H1 (cell line): ENCODE results near the gene HS1BP3. TPM values are rescaled to one million over a fixed set of nuclear protein-coding genes. Genes with fewer than 3 reads are reported as not detected.

Experiments
- CTCF ChIA-PET: fragments of 300-600 bp; sonication (Branson Sonifier 250); formaldehyde crosslinking; loops from one replicate; lab custom pipeline; 2021; ENCODE audit not compliant: partially characterized antibody; lab: Charles Lee
- POLR2A ChIA-PET: fragments of 300-600 bp; sonication (Branson Sonifier 250); formaldehyde crosslinking; loops from one replicate; lab custom pipeline; 2021; ENCODE audit warnings: inconsistent platforms; ENCODE audit not compliant: partially characterized antibody; lab: Charles Lee
- DNase-seq, 2 experiments: peaks; one replicate each; pipeline versions ENCODE4 v3.0.0 to v3.0.0-alpha.2; 2010 to 2022; ENCODE audit warnings: low spot score in 2 of 2, low read depth in 1 of 2, mixed read lengths in 1 of 2
- FAIRE-seq: peaks from 2 replicates; lab custom pipeline; 2011; peaks lifted over from hg19 to GRCh38; lab: Jason Lieb, UNC
- H2AFZ ChIP-seq: 2 replicates; pipeline ENCODE4 v1.8.1; 2012; ENCODE audit warnings: low read length, inconsistent platforms
- H2AK5ac ChIP-seq: 2 replicates; pipeline ENCODE4 v1.6.1; 2013; ENCODE audit warnings: low read depth, low read length
- H2BK120ac ChIP-seq: replicated peaks from 2 replicates; pipeline ENCODE3; 2013; ENCODE audit warnings: low read depth, low read length, inconsistent platforms
- H2BK12ac ChIP-seq: 2 replicates; pipeline ENCODE4 v1.6.1; 2013; ENCODE audit warnings: low read depth, low read length
- H2BK15ac ChIP-seq: 2 replicates; pipeline ENCODE4 v1.6.1; 2013; ENCODE audit warnings: low read length
- H2BK20ac ChIP-seq: 2 replicates; pipeline ENCODE4 v1.6.1; 2013; ENCODE audit warnings: low read length
- H2BK5ac ChIP-seq: 2 replicates; pipeline ENCODE4 v1.6.1; 2013; ENCODE audit warnings: low read depth, low read length
- H3K14ac ChIP-seq: 2 replicates; pipeline ENCODE4 v1.6.1; 2013; ENCODE audit warnings: inconsistent platforms; ENCODE audit not compliant: insufficient read length
- H3K18ac ChIP-seq: 2 replicates; pipeline ENCODE4 v1.6.1; 2013; ENCODE audit warnings: low read length; ENCODE audit errors: extremely low read depth
- H3K23ac ChIP-seq: 2 replicates; pipeline ENCODE4 v1.6.1; 2013; ENCODE audit warnings: inconsistent platforms; ENCODE audit not compliant: insufficient read length
- H3K23me2 ChIP-seq: 2 replicates; pipeline ENCODE4 v1.6.1; 2013; ENCODE audit warnings: low read depth, low read length
- H3K27ac ChIP-seq: 2 replicates; pipeline ENCODE4 v1.6.1; 2011; ENCODE audit warnings: low read depth, low read length, inconsistent platforms
- H3K27me3 ChIP-seq, 4 experiments: replicated peaks in 1 of 4; 1 replicate in 1 of 4; 2 replicates in 3 of 4; pipeline versions ENCODE4 v1.6.1 to v1.8.1; 2011 to 2013; ENCODE audit warnings: low read length in 3 of 4, mild to moderate bottlenecking in 3 of 4, inconsistent platforms in 2 of 4, mixed read lengths in 2 of 4, moderate library complexity in 1 of 4; ENCODE audit not compliant: control insufficient read depth in 3 of 4, insufficient read depth in 3 of 4; ENCODE audit errors: extremely low read depth in 1 of 4
- H3K36me3 ChIP-seq, 4 experiments: 2 replicates each; pipeline versions ENCODE4 v1.6.1 to v1.8.1; 2011 to 2013; ENCODE audit warnings: mild to moderate bottlenecking in 4 of 4, low read length in 3 of 4, moderate library complexity in 2 of 4, control low read depth in 1 of 4, inconsistent platforms in 1 of 4; ENCODE audit not compliant: insufficient read depth in 4 of 4, control insufficient read depth in 2 of 4
- H3K4ac ChIP-seq: replicated peaks from 2 replicates; pipeline ENCODE3; 2013; ENCODE audit warnings: low read length, low read depth, mixed read lengths, inconsistent platforms; ENCODE audit not compliant: insufficient read length
- H3K4me1 ChIP-seq, 4 experiments: replicated peaks in 1 of 4; 1 replicate in 1 of 4; 2 replicates in 3 of 4; pipeline versions ENCODE4 v1.6.1 to v1.8.1; 2011 to 2013; ENCODE audit warnings: low read length in 3 of 4, inconsistent platforms in 2 of 4, mixed read lengths in 1 of 4; ENCODE audit not compliant: insufficient read depth in 4 of 4, control insufficient read depth in 3 of 4
- H3K4me2 ChIP-seq, 2 experiments: 2 replicates each; pipeline versions ENCODE4 v1.6.1 to v1.8.1; 2011 to 2013; ENCODE audit warnings: low read depth in 2 of 2, low read length in 2 of 2, control low read depth in 1 of 2, inconsistent platforms in 1 of 2, mild to moderate bottlenecking in 1 of 2; ENCODE audit not compliant: insufficient read depth in 1 of 2
- H3K4me3 ChIP-seq, 4 experiments: fragments of 200-600, 300-600 bp in 1 of 4; sonication (generic), shearing (Covaris generic), sonication (Bioruptor Twin) in 1 of 4; 2 replicates each; pipeline versions ENCODE4 v1.5.1 to v1.8.1; 2011 to 2016; ENCODE audit warnings: low read length in 4 of 4, low read depth in 3 of 4, control low read depth in 2 of 4, inconsistent platforms in 2 of 4, mild to moderate bottlenecking in 2 of 4, mixed read lengths in 1 of 4, moderate library complexity in 1 of 4; ENCODE audit not compliant: insufficient read depth in 2 of 4; ENCODE audit errors: extremely low read depth in 1 of 4
- H3K56ac ChIP-seq: replicated peaks from 2 replicates; pipeline ENCODE3; 2013; ENCODE audit warnings: low read depth, mild to moderate bottlenecking, mixed read lengths, low read length, inconsistent platforms; ENCODE audit not compliant: insufficient read length
- H3K79me1 ChIP-seq: 2 replicates; pipeline ENCODE4 v1.6.1; 2013; ENCODE audit warnings: low read depth, low read length, control low read depth
- H3K79me2 ChIP-seq, 2 experiments: 2 replicates each; pipeline versions ENCODE4 v1.6.1 to v1.8.1; 2012 to 2013; ENCODE audit warnings: low read length in 2 of 2, mild to moderate bottlenecking in 2 of 2, inconsistent platforms in 1 of 2; ENCODE audit not compliant: insufficient read depth in 2 of 2, control insufficient read depth in 1 of 2
- H3K9ac ChIP-seq, 4 experiments: replicated peaks in 1 of 4; 1 replicate in 1 of 4; 2 replicates in 3 of 4; pipeline versions ENCODE4 v1.6.1 to v1.8.1; 2011 to 2013; ENCODE audit warnings: low read depth in 3 of 4, low read length in 3 of 4, control low read depth in 2 of 4, mild to moderate bottlenecking in 2 of 4, moderate library complexity in 2 of 4, inconsistent platforms in 1 of 4; ENCODE audit errors: extremely low read depth in 1 of 4
- H3K9me3 ChIP-seq, 2 experiments: 2 replicates each; pipeline versions ENCODE4 v1.6.1 to v1.8.1; 2012 to 2013; ENCODE audit warnings: mild to moderate bottlenecking in 2 of 2, moderate library complexity in 2 of 2, control low read depth in 1 of 2, inconsistent platforms in 1 of 2, low read depth in 1 of 2, low read length in 1 of 2, mixed read lengths in 1 of 2; ENCODE audit not compliant: insufficient read depth in 2 of 2
- H4K20me1 ChIP-seq, 2 experiments: replicated peaks in 1 of 2; 2 replicates each; pipeline versions ENCODE3 to v1.8.1; 2011 to 2013; ENCODE audit warnings: inconsistent platforms in 2 of 2, low read length in 2 of 2, mild to moderate bottlenecking in 1 of 2; ENCODE audit not compliant: insufficient read depth in 2 of 2, control insufficient read depth in 1 of 2
- H4K5ac ChIP-seq: 2 replicates; pipeline ENCODE4 v1.6.1; 2013; ENCODE audit warnings: low read length, low read depth, mixed read lengths, inconsistent platforms; ENCODE audit not compliant: insufficient read length
- H4K8ac ChIP-seq: 2 replicates; pipeline ENCODE4 v1.8.0; 2013; ENCODE audit warnings: mild to moderate bottlenecking, moderate library complexity, low read length, inconsistent platforms; ENCODE audit not compliant: insufficient read depth; ENCODE audit errors: extremely low read depth
- H4K91ac ChIP-seq: replicated peaks from 2 replicates; pipeline ENCODE3; 2013; ENCODE audit warnings: low read length, mixed read lengths, inconsistent platforms; ENCODE audit not compliant: insufficient read length
- KDM4A ChIP-seq: IDR thresholded peaks from one replicate; pipeline ENCODE4 v1.7.1; 2012; ENCODE audit warnings: low read depth, mild to moderate bottlenecking, moderate library complexity, low read length, inconsistent platforms; ENCODE audit not compliant: severe bottlenecking
- SIN3A ChIP-seq, 2 experiments: IDR thresholded peaks in 1 of 2; conservative IDR thresholded peaks in 1 of 2; 2 replicates each; pipeline ENCODE4 v1.6.1; 2011 to 2012; ENCODE audit warnings: low read length in 2 of 2, improper control_type of control experiment in 1 of 2, low read depth in 1 of 2, mild to moderate bottlenecking in 1 of 2
- TEAD4 ChIP-seq: IDR thresholded peaks from 2 replicates; pipeline ENCODE4 v1.6.1; 2012; ENCODE audit warnings: low read depth, low read length, inconsistent platforms, mixed read lengths
- WGBS, 2 experiments: shearing (Covaris generic) in 1 of 2; methylation state at CpG; one replicate each; pipeline versions ENCODE4 v1.1.6 to v1.1.7; 2013 to 2015; ENCODE audit warnings: low lambda C conversion rate in 2 of 2, mixed read lengths in 2 of 2, inconsistent platforms in 1 of 2, low coverage in 1 of 2, missing lambda C conversion rate in 1 of 2; ENCODE audit not compliant: insufficient replicate concordance in 2 of 2, insufficient coverage in 1 of 2, insufficient read length in 1 of 2; ENCODE audit errors: extremely low coverage in 1 of 2, missing lambda C conversion rate in 1 of 2; 5-methylcytosine and 5-hydroxymethylcytosine counted together
- polyA plus RNA-seq, 7 experiments: library from polyadenylated mRNA; depleted of rRNA in 3 of 7; stranded (reverse) in 5 of 7; unstranded in 2 of 7; fragments of >200 nt in 5 of 7; fragments of 200-250 nt in 2 of 7; gene quantifications; 1 replicate in 5 of 7; 2 replicates in 1 of 7; 4 replicates in 1 of 7; pipeline versions ENCODE4 v1.2.1 to v1.2.3, GENCODE V29; 2011 to 2013; ENCODE audit warnings: missing spikeins in 2 of 7, mixed read lengths in 2 of 7
- total RNA-seq: library from RNA; stranded (reverse); fragmentation: NEBNext Ultra II Directional; extraction: Animal tissue kit (Norgen Biotek cat#: 25700); gene quantifications from 2 replicates; pipeline ENCODE4 v1.2.1, GENCODE V29; 2021

The HS1BP3 gene
- total and polyA plus RNA-seq, 2 of the 8 experiments (the other 6 are each of a cell fraction or from before 2014, with no cell fraction given) = 11.1 to 11.3 TPM

- Histone ChIP-seq H3K4me1 (peaks cover 0 to 8% (median 5%) of the 10 kb centered on the region in 4 experiments; a peak in 5 of 7 replicates), H3K23ac (no peak overlapping the region), H3K9ac (no peak overlapping the region; a peak in 1 of 7 replicates), H3K36me3 (no peaks in the 10 kb centered on the region), H3K18ac (no peak overlapping the region), H3K4ac (no peak overlapping the region), H3K79me2 (no peaks in the 10 kb centered on the region), H3K56ac (no peak overlapping the region), H2BK20ac (no peak overlapping the region), H2AK5ac (no peak overlapping the region), H2BK15ac (no peak overlapping the region), H3K27me3 (peaks cover 0 to 4% (median 0%) of the 10 kb centered on the region in 4 experiments; a peak in 3 of 7 replicates), H2AFZ (no peak overlapping the region), H2BK12ac (no peak overlapping the region), H4K91ac (no peak overlapping the region), H3K14ac (no peak overlapping the region), H3K23me2 (peaks cover 7% of the 10 kb centered on the region; the same call in 1 of the 2 replicates), H4K20me1 (peaks cover 0 to 3% of the 10 kb centered on the region in 2 experiments), H3K4me3 (no peak overlapping the region), H3K27ac (no peak overlapping the region), H4K5ac (no peak overlapping the region), H3K4me2 (no peak overlapping the region), H3K9me3 (no peaks in the 10 kb centered on the region), H3K79me1 (no peaks in the 10 kb centered on the region; the same call in 1 of the 2 replicates), H2BK5ac (no peak overlapping the region), H4K8ac (no peak overlapping the region), H2BK120ac (no peak overlapping the region)
- CTCF ChIA-PET = interaction anchor here (0.9 to 13.1 kb wide), 12 partner anchors 12 to 316 kb away, joined by 3 to 261 read pairs (median 8); no protein-coding TSS in a partner anchor
- POLR2A ChIA-PET = interaction anchor here (1.0 to 1.3 kb wide), 4 partner anchors 9 to 292 kb away, joined by 3 to 4 read pairs (median 4); partner anchors contain the start of gene RHOB
- TF ChIP-seq SIN3A (conservative IDR thresholded peaks at IDR 0.05 in 1 of 2, IDR thresholded peaks at IDR 0.05 in 1 of 2; ENCODE audit: low read depth in 1 of 2, low read length in 2 of 2) = no peak
- no peak for TF ChIP-seq TEAD4
- no peak for TF ChIP-seq KDM4A
- WGBS, 2 experiments = 91% methylated on average over 20 of the region's 20 CpGs; no CpG with 5 or more reads in 1 of the 2 experiments
- no peak for FAIRE-seq
- DNase-seq = no peak
These were observed 4.5 kb downstream of the HS1BP3 start for GRCh38 chr2:20646446-20646845.
